K562 (cell line): ENCODE data around the gene IL1B. TPM values are rescaled to one million over a fixed set of nuclear protein-coding genes. Genes with fewer than 3 reads are reported as not detected.

ENCODE experiments used
- CBX1 ChIP-seq: sonication (generic); IDR thresholded peaks from 2 replicates; pipeline ENCODE4 v1.6.1; 2016; ENCODE audit warnings: antibody characterized with exemption, low read depth, mild to moderate bottlenecking
- HIVEP1 ChIP-seq: fragments of 250-450 bp; sonication (Bioruptor Pico); IDR thresholded peaks from 2 replicates; pipeline ENCODE4 v1.4.0; 2020; ENCODE audit warnings: mild to moderate bottlenecking
- HMG20B ChIP-seq: fragments of 250-450 bp; sonication (Bioruptor Pico); IDR thresholded peaks from 2 replicates; pipeline ENCODE4 v1.5.0; 2021; ENCODE audit warnings: mild to moderate bottlenecking
- MBD1 ChIP-seq: fragments of 250-450 bp; sonication (Bioruptor Pico); IDR thresholded peaks from 2 replicates; pipeline ENCODE4 v1.8.0; 2022; ENCODE audit warnings: inconsistent platforms
- NFE2L1 ChIP-seq: fragments of 450-650 bp; IDR thresholded peaks from 2 replicates; pipeline ENCODE4 v1.6.1; 2016; ENCODE audit warnings: missing genetic modification characterization, low read depth, mild to moderate bottlenecking, missing compliant biosample characterization, moderate library complexity, borderline replicate concordance
- NFRKB ChIP-seq: fragments of 450-650 bp; IDR thresholded peaks from 2 replicates; pipeline ENCODE4 v1.6.1; 2016; ENCODE audit warnings: low read depth
- OTX1 ChIP-seq: fragments of 450-650 bp; formaldehyde crosslinking; IDR thresholded peaks from 2 replicates; pipeline ENCODE4 v1.4.0; 2022; ENCODE audit warnings: mild to moderate bottlenecking
- PBX2 ChIP-seq, 2 experiments: IDR thresholded peaks in 1 of 2; conservative IDR thresholded peaks in 1 of 2; 2 replicates each; pipeline ENCODE4 v1.6.1; 2016; ENCODE audit warnings: low read depth in 2 of 2, mild to moderate bottlenecking in 1 of 2, missing compliant biosample characterization in 1 of 2, missing genetic modification characterization in 1 of 2, moderate library complexity in 1 of 2
- POLR2H ChIP-seq: IDR thresholded peaks from 2 replicates; pipeline ENCODE4 v1.6.1; 2016; ENCODE audit warnings: missing genetic modification characterization, low read depth, mild to moderate bottlenecking, control low read depth, missing compliant biosample characterization, moderate library complexity
- SMAD4 ChIP-seq: fragments of 250-450 bp; sonication (Bioruptor Pico); conservative IDR thresholded peaks from 2 replicates; pipeline ENCODE4 v1.8.0; 2021; ENCODE audit warnings: inconsistent platforms, mild to moderate bottlenecking, moderate library complexity
- SMARCC2 ChIP-seq: fragments of 450-650 bp; IDR thresholded peaks from 2 replicates; pipeline ENCODE4 v1.6.1; 2017; ENCODE audit warnings: antibody characterized with exemption, moderate library complexity, mild to moderate bottlenecking, low read depth
- TRIM28 ChIP-seq: fragments of 450-650 bp; IDR thresholded peaks from 2 replicates; pipeline ENCODE4 v1.6.1; 2017
- ZBTB34 ChIP-seq: fragments of 250-450 bp; sonication (Bioruptor Pico); IDR thresholded peaks from 2 replicates; pipeline ENCODE4 v1.8.0; 2021; ENCODE audit warnings: mild to moderate bottlenecking, moderate library complexity
- ZNF12 ChIP-seq: sonication (generic); formaldehyde crosslinking; IDR thresholded peaks from 2 replicates; pipeline ENCODE4 v1.4.0; 2020; ENCODE audit warnings: mild to moderate bottlenecking, missing genetic modification reagents
- ZNF3 ChIP-seq: fragments of 250-450 bp; sonication (Bioruptor Pico); IDR thresholded peaks from 2 replicates; pipeline ENCODE4 v1.5.0; 2021; ENCODE audit warnings: mild to moderate bottlenecking, moderate library complexity
- ZNF324 ChIP-seq: fragments of 250-450 bp; sonication (Bioruptor Pico); IDR thresholded peaks from 2 replicates; pipeline ENCODE4 v1.4.0; 2020; ENCODE audit warnings: mild to moderate bottlenecking
- polyA plus RNA-seq, 8 experiments: library from polyadenylated mRNA; depleted of rRNA in 4 of 8; stranded (reverse) in 5 of 8; unstranded in 3 of 8; fragments of >200 nt; fragmentation: Nextera tagmentation in 2 of 8; fragmentation: Illumina TruSeq in 1 of 8; extraction: Ambion mirVana in 2 of 8; extraction: Trizol in 1 of 8; gene quantifications; 2 replicates each; pipeline versions ENCODE4 v1.2.1 to v1.2.3, GENCODE V29; 2011 to 2014; ENCODE audit warnings: inconsistent platforms in 1 of 8, missing spikeins in 1 of 8
- total RNA-seq, 7 experiments: library from RNA; depleted of rRNA in 6 of 7; stranded (reverse); fragments of >200 nt in 6 of 7; fragmentation: Illumina TruSeq in 2 of 7; extraction: Trizol in 2 of 7; gene quantifications; 2 replicates each; pipeline versions ENCODE4 v1.2.1 to v1.2.3, GENCODE V29; 2011 to 2021; ENCODE audit warnings: low replicate concordance in 1 of 7
- TF ChIP-seq, protein P1 (sequence below): fragments of 250-450 bp; sonication (Bioruptor Pico); IDR thresholded peaks from 2 replicates; pipeline ENCODE4 v1.6.1; 2021; ENCODE audit warnings: mild to moderate bottlenecking
- TF ChIP-seq, protein P2 (sequence below): sonication (generic); formaldehyde crosslinking; IDR thresholded peaks from 2 replicates; pipeline ENCODE4 v1.9.0; 2022; ENCODE audit warnings: mild to moderate bottlenecking, missing genetic modification reagents
- TF ChIP-seq, protein P3 (sequence below): fragments of 250-450 bp; sonication (Bioruptor Pico); IDR thresholded peaks from 2 replicates; pipeline ENCODE4 v1.8.0; 2022; ENCODE audit warnings: moderate library complexity, mild to moderate bottlenecking, inconsistent platforms

The IL1B gene
- total and polyA plus RNA-seq, 9 of the 15 experiments (the other 6 are each of a cell fraction or from before 2014, with no cell fraction given) = 0.29 TPM; not detected in 8

GRCh38 chr2:112794131-112794733 lies 42.3 kb downstream of the IL1B start (continued):
- TF ChIP-seq, protein P1, sequence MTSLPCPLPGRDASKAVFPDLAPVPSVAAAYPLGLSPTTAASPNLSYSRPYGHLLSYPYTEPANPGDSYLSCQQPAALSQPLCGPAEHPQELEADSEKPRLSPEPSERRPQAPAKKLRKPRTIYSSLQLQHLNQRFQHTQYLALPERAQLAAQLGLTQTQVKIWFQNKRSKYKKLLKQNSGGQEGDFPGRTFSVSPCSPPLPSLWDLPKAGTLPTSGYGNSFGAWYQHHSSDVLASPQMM = no peak
- TF ChIP-seq NFRKB (peak; percentile 97), ZNF3 (CRISPR knock-in tag) (0 out of 2 replicates have a peak, but pooled peaks have one; percentile 46), ZBTB34 (CRISPR knock-in tag) (peak; percentile 31; the same call in 1 of the 2 replicates), CBX1 (0 out of 2 replicates have a peak, but pooled peaks have one; percentile 38), NFE2L1 (tag) (no peak; the same call in 1 of the 2 replicates), SMARCC2 (peak; percentile 62; the same call in 1 of the 2 replicates), HIVEP1 (0 out of 2 replicates have a peak, but pooled peaks have one; percentile 10), TRIM28 (0 out of 2 replicates have a peak, but pooled peaks have one; percentile 39), OTX1 (CRISPR knock-in tag) (0 out of 2 replicates have a peak, but pooled peaks have one; percentile 31), MBD1 (CRISPR knock-in tag) (0 out of 2 replicates have a peak, but pooled peaks have one; percentile 16), ZNF324 (CRISPR knock-in tag) (no peak), SMAD4 (peak; percentile 71), ZNF12 (no peak), PBX2 (CRISPR knock-in tag; IDR thresholded peaks at IDR 0.05; ENCODE audit: low read depth) (no peak), PBX2 (tag; conservative IDR thresholded peaks at IDR 0.05; ENCODE audit: low read depth) (peak; percentile 94), HMG20B (no peak), POLR2H (tag) (peak; percentile 83)
- TF ChIP-seq, protein P2, sequence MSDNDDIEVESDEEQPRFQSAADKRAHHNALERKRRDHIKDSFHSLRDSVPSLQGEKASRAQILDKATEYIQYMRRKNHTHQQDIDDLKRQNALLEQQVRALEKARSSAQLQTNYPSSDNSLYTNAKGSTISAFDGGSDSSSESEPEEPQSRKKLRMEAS = peak; percentile 80
- TF ChIP-seq, protein P3, sequence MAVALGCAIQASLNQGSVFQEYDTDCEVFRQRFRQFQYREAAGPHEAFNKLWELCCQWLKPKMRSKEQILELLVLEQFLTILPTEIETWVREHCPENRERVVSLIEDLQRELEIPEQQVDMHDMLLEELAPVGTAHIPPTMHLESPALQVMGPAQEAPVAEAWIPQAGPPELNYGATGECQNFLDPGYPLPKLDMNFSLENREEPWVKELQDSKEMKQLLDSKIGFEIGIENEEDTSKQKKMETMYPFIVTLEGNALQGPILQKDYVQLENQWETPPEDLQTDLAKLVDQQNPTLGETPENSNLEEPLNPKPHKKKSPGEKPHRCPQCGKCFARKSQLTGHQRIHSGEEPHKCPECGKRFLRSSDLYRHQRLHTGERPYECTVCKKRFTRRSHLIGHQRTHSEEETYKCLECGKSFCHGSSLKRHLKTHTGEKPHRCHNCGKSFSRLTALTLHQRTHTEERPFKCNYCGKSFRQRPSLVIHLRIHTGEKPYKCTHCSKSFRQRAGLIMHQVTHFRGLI (CRISPR knock-in tag) = no peak; the same call in 1 of the 2 replicates
